ENCODE results near the gene PRR23B. TPM values are rescaled to one million over a fixed set of nuclear protein-coding genes. Genes with fewer than 3 reads are reported as not detected.

PRR23B gene
- total RNA-seq, 2 donors from 2014 or later: not detected

DNA sequence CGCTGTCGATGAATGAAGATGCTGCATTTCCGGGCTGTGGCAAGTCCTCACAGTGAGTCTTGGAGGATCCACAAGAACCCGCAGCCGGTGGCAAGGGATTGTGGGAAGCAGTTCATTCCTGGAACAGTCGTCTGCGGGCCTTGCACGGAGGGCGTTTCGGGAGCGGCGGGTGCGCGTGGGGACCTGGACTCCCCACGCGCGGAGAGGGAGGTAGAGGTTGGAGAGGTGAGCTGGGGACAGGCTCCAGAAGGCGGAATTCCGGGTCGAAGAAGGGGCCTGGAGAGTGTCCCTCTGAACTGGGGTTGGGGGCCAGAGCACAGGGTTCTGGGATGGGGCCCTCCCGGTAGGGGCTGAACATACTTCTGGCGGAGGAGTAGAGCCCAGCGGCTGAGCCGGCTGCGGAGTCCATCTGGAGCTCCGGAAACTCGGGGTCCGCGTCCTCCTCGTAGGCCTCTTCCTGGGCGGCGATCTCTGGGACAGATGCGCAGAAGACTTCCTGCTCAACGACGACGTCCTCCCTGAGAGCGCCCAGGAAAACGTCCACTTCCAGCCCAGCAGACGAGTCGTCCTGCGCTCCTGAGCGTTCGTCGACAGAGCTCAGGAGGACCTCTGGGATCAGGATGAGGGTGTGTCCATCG, 15.3 kb downstream of the PRR23B start:
- no peak overlapping the region for H3K4me3 Mint-ChIP-seq

DNA sequence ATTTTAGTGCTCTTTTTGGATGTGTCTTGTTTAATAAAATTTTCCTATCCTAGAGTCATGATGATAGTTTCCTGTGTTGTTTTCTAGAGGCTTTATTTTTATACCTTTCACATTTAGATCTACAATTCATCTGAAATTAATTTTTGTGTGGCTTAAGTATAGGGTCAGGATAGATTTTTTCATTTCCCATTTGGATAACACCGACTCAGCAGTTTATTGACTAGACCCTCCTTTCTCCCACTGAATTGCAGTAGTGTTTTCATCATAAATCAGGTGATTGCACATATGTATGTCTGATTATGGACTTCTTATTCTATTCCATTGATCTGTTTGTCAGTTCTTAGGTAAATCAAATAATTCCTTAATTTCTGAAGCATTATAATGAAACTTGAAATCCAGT, 25.0 kb downstream of the PRR23B start:
- no peaks in the 10 kb centered on the region for H3K36me3 Mint-ChIP-seq (ENCODE audit: low read depth)
- H3K4me3 Mint-ChIP-seq: no peak overlapping the region
- no peak overlapping the region for H3K27ac Mint-ChIP-seq
- peaks cover 3% of the 10 kb centered on the region for H3K9me3 Mint-ChIP-seq
- no peak for ATAC-seq (replicated peaks)
- no peaks in the 10 kb centered on the region for H3K4me1 Mint-ChIP-seq
- peaks cover 31% of the 10 kb centered on the region for H3K27me3 Mint-ChIP-seq

More for the DNA sequence above, 15.3 kb downstream of the PRR23B start:
- Mint-ChIP-seq H3K9me3 (peaks cover 17% of the 10 kb centered on the region), H3K4me1 (no peaks in the 10 kb centered on the region), H3K27me3 (peaks cover 8% of the 10 kb centered on the region), H3K27ac (no peak overlapping the region), H3K36me3 (ENCODE audit: low read depth) (no peaks in the 10 kb centered on the region)
- ATAC-seq (replicated peaks): no peak

DNA sequence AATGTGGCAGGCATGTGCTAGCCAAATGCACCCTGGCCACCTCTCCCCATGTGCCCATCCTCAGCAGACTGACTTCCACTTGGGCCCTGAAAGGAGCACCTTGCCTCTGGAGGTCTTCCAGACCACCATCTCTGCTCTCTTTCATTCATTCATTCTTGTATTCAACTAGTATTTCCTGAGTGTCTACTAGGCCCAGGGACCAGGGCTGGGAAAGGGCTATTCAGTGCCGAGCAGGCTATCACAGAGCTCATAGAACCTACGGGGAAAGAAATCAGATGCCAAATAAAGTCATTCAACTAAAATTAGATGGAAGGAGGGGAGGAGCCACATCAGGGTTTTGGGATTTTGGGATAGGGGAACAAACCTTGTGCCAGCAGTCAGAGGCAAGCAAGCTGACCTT, 33.5 kb downstream of the PRR23B start:
- no peak for ATAC-seq (replicated peaks)
- H3K27me3 Mint-ChIP-seq: peaks cover 9% of the 10 kb centered on the region
- no peaks in the 10 kb centered on the region for H3K4me1 Mint-ChIP-seq
- H3K36me3 Mint-ChIP-seq (ENCODE audit: low read depth): no peaks in the 10 kb centered on the region
- H3K4me3 Mint-ChIP-seq: no peak overlapping the region
- H3K27ac Mint-ChIP-seq: no peak overlapping the region
- H3K9me3 Mint-ChIP-seq: no peaks in the 10 kb centered on the region

DNA sequence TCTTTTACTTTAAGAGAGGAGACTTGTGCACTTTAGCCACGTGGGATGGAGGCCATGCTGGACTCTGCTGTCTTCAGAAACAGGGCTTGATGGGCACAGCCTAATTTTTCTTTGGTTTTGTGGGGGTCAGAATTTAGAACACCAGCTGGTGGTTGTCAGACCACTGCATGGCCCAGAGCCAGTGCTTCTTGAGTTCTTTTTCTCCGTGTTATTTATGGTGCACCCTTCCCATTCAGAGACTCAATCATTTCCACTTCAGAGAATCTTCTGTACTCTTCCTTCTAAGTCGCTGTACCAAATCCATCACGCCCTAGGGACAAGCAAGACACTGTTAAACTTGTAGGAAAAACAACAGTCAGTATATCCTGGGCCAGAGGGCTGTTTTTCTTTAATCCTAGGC, 34.8 kb downstream of the PRR23B start:
- Mint-ChIP-seq H3K9me3 (no peaks in the 10 kb centered on the region), H3K4me3 (no peak overlapping the region), H3K27me3 (peaks cover 10% of the 10 kb centered on the region), H3K36me3 (ENCODE audit: low read depth) (no peaks in the 10 kb centered on the region), H3K27ac (no peak overlapping the region), H3K4me1 (no peaks in the 10 kb centered on the region)
- ATAC-seq (replicated peaks): no peak

DNA sequence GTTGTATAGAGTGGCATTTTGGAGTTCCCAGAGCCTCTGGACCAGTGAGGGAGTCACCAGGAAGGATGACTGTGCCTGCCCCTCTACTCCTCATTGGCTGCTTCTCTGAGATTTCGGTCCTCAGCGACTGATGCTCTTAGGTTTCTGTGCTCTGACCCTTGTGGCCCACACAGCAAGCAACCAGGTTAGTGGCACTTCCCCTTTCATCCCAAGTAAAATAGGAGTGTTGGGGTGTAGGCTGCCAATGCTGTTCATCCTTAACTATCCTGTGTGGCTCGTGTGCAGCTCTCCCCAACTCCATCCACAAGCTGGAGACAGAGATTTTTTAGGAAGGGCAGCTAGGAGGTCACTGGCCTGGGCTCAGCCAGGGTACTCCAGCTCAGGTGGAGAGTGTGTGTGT, 35.9 kb downstream of the PRR23B start:
- no peak for ATAC-seq (replicated peaks)
- Mint-ChIP-seq H3K36me3 (ENCODE audit: low read depth) (no peaks in the 10 kb centered on the region), H3K27ac (no peak overlapping the region), H3K4me3 (no peak overlapping the region), H3K4me1 (no peaks in the 10 kb centered on the region), H3K27me3 (peaks cover 15% of the 10 kb centered on the region), H3K9me3 (no peaks in the 10 kb centered on the region)

DNA sequence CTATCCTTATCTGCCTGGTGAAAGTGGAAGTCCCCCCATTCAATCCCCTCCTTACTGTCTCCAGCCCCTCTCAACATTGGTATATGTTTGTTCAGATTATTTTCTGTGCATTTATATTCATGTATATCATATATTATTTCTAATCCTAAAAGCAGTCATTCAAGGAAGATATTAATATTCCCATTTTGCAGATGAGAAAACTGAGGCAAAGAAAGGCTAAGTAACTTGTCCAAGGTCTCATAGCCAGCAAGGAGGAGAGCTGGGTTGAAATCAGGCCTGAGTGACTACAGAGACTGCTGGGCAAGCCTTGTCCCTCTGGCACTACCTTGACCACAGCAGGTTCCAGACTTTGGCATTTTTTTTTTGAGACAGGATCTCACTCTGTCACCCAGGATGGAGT, 44.7 kb downstream of the PRR23B start:
- no peak for ATAC-seq (replicated peaks)
- Mint-ChIP-seq H3K27ac (no peak overlapping the region), H3K4me1 (no peaks in the 10 kb centered on the region), H3K4me3 (no peak overlapping the region), H3K36me3 (ENCODE audit: low read depth) (no peaks in the 10 kb centered on the region), H3K27me3 (peaks cover 19% of the 10 kb centered on the region), H3K9me3 (no peaks in the 10 kb centered on the region)

DNA sequence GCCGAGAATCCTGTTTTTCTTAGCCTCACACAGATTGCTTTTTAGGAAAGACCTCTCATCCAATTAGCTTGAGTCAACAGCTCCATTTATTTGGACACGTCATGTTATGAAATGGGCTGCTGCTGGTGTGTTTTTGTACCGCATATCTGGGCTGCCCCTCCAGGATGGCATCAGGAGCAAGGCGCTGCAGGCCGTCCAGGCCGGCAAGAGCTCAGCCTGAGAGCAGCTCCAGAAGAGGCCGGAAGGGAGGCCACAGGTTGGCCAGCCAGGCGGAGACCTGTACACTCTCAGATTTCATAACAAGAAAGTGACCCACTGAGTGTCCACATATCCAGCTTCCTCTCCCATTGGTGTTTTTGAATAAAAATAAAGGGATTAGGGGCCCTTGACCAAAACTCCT, 45.4 kb downstream of the PRR23B start:
- Mint-ChIP-seq H3K4me3 (no peak overlapping the region), H3K36me3 (ENCODE audit: low read depth) (no peaks in the 10 kb centered on the region), H3K27me3 (peaks cover 18% of the 10 kb centered on the region), H3K9me3 (no peaks in the 10 kb centered on the region), H3K27ac (no peak overlapping the region), H3K4me1 (no peaks in the 10 kb centered on the region)
- ATAC-seq (replicated peaks): no peak

DNA sequence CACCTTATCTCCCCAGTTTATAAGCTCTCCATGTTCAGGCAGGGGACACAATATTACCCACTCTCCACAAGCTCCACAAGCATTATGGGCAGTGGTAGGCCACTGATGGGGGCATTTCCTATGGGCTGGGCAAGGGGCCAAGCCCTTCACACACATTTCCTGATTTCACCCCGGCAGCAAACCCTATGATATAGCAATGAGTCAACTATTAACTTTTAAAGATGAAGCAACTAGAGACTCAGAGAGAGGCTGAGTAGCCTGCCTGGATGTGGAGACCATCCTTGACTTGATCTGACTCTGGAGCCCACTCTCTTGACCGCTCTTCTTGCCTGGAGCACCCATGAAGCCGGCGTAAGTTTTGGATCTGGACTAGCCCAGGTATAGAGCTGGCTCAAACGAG, 46.3 kb downstream of the PRR23B start:
- H3K27me3 Mint-ChIP-seq: peaks cover 20% of the 10 kb centered on the region
- no peak overlapping the region for H3K4me3 Mint-ChIP-seq
- no peaks in the 10 kb centered on the region for H3K9me3 Mint-ChIP-seq
- H3K36me3 Mint-ChIP-seq (ENCODE audit: low read depth): no peaks in the 10 kb centered on the region
- ATAC-seq (replicated peaks): no peak
- H3K4me1 Mint-ChIP-seq: no peaks in the 10 kb centered on the region
- H3K27ac Mint-ChIP-seq: no peak overlapping the region

DNA sequence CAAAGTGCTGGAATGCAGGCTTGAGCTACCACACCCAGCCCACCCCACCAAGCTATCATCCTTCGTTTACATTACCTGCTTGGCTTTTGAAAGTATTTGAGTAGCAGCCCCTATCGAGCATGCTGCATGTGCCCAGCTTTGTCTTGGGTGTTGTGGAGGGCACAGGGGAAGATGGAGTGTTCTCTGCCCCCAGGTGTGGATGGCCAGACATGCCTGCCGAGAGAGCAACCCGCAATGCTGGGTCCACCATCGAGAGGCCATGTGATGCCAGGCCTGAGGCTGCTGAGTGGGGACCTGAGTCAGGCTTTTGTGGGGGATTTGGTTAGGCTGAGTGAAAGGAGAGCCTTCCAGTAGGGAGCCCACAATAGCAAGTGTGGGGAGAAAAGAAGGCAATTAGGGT, 47.8 kb downstream of the PRR23B start:
- no peaks in the 10 kb centered on the region for H3K4me1 Mint-ChIP-seq
- H3K4me3 Mint-ChIP-seq: no peak overlapping the region
- peaks cover 28% of the 10 kb centered on the region for H3K27me3 Mint-ChIP-seq
- H3K27ac Mint-ChIP-seq: no peak overlapping the region
- no peak for ATAC-seq (replicated peaks)
- H3K36me3 Mint-ChIP-seq (ENCODE audit: low read depth): no peaks in the 10 kb centered on the region
- H3K9me3 Mint-ChIP-seq: no peaks in the 10 kb centered on the region

DNA sequence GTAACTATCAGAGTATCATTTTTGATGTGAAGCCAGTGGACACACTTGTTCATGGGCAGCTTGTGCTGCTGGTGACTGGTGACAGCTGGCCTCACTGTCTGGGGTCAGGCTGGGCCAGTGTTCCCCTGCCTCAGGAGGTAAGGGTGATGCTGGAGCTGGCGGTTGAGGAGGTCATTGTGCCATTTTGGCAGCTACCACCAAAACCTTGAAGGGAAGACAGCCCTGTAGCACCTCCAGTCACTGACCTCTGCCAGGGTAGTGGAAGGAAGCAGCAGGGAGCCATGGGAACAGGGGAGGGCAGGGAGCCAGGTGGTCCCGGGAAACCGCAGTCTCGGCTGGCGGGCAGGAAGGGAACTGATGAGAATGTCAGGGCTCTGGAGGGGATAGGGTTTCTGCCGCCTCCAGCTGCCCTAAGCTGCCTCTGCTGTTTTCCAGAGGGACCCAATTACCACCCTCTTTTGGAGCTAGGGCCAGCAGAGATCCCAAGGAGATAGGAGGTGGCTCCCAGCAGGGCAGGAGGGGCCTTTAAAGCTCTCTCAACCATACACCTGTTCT, 48.9 kb downstream of the PRR23B start:
- H3K9me3 Mint-ChIP-seq: no peaks in the 10 kb centered on the region
- H3K27me3 Mint-ChIP-seq: peaks cover 30% of the 10 kb centered on the region
- ATAC-seq (replicated peaks): no peak
- H3K4me1 Mint-ChIP-seq: no peaks in the 10 kb centered on the region
- no peaks in the 10 kb centered on the region for H3K36me3 Mint-ChIP-seq (ENCODE audit: low read depth)
- no peak overlapping the region for H3K27ac Mint-ChIP-seq
- H3K4me3 Mint-ChIP-seq: no peak overlapping the region

Other genes starting within 250 kb of the PRR23B start
- 10 to 100 TPM; 17.2 to 20.3 TPM for gene PIK3CB, start 186.0 kb downstream of the PRR23B start, total RNA-seq
- not detected for gene FOXL2, start 73.8 kb downstream of the PRR23B start, total RNA-seq
- not detected for gene FOXL2NB, start 73.7 kb downstream of the PRR23B start, total RNA-seq
- not detected for gene PRR23A, start 14.7 kb downstream of the PRR23B start, total RNA-seq
- not detected for gene PRR23C, start 24.0 kb upstream of the PRR23B start, total RNA-seq

All from activated T-helper 17 cell treated with anti-CD3 and anti-CD28 coated beads, Interleukin-2, amount 50 U/mL, for 72 hours (primary cell).